Activated CD4-positive, alpha-beta T cell treated with anti-CD3 and anti-CD28 coated beads, Interleukin-2, amount 10 ng/mL, durations not matched to agents 7 days and 5 days (primary cell): ENCODE data around the gene TTC23. TPM values are rescaled to one million over a fixed set of nuclear protein-coding genes. Genes with fewer than 3 reads are reported as not detected.

ENCODE experiments used
- CTCF ChIA-PET: fragments of 350-600 bp; sonication (Branson Sonifier 250); formaldehyde crosslinking; loops from one replicate; lab custom pipeline; 2021; ENCODE audit warnings: antibody characterized with exemption; lab: Charles Lee
- POLR2A ChIA-PET: fragments of 350-600 bp; sonication (Branson Sonifier 250); formaldehyde crosslinking; loops from one replicate; lab custom pipeline; 2021; ENCODE audit warnings: antibody characterized with exemption; lab: Charles Lee
- DNase-seq: peaks from one replicate; pipeline ENCODE4 v3.0.0-alpha.2; 2020
- H3K27ac Mint-ChIP-seq: one replicate; pipeline ENCODE4 v1.8.0; 2021; ENCODE audit warnings: mild to moderate bottlenecking, moderate library complexity, mixed read lengths
- H3K27me3 Mint-ChIP-seq: one replicate; pipeline ENCODE4 v1.8.0; 2021; ENCODE audit warnings: mixed read lengths
- H3K36me3 Mint-ChIP-seq: one replicate; pipeline ENCODE4 v1.8.0; 2021; ENCODE audit warnings: low read depth, mixed read lengths
- H3K4me1 Mint-ChIP-seq: one replicate; pipeline ENCODE4 v1.8.0; 2021; ENCODE audit warnings: mixed read lengths
- H3K4me3 Mint-ChIP-seq: one replicate; pipeline ENCODE4 v1.8.0; 2021; ENCODE audit warnings: mild to moderate bottlenecking, moderate library complexity, mixed read lengths
- H3K9me3 Mint-ChIP-seq: one replicate; pipeline ENCODE4 v1.8.0; 2021; ENCODE audit warnings: mixed read lengths
- total RNA-seq, 2 experiments: library from RNA; stranded (reverse); gene quantifications; one replicate each; pipeline ENCODE4 v1.2.3, GENCODE V29; 2021

The TTC23 gene
- total RNA-seq, 2 experiments from 2014 or later = 1.6 to 3.1 TPM

DNA sequence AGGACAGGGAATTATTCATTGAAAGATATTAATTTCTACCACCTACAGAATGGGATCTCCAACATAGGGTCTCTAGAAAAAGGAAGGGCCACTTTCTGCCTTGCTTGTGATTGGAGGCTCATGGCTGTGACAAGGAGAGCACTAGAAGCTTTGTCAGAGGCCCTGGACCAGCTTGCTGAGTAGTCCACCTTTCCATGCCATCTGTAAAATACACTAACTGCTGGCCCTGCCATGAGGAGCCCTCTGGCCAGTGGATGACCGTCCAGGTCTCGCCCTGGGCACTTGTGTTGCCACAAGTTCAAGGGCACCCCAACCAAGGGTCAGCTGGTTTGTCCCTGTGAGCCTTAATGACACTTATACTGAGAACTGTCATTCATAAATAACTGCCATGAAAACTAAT, 146.1 kb downstream of the TTC23 start:
- CTCF ChIA-PET = interaction anchor here (1.1 kb wide), 1 partner anchor 30 kb away, joined by 3 read pairs; no protein-coding TSS in a partner anchor
- no peak for DNase-seq
- peaks cover 16% of the 10 kb centered on the region for H3K4me1 Mint-ChIP-seq
- no peaks in the 10 kb centered on the region for H3K36me3 Mint-ChIP-seq
- H3K27me3 Mint-ChIP-seq = peaks cover 56% of the 10 kb centered on the region
- H3K4me3 Mint-ChIP-seq = no peak overlapping the region
- no peak overlapping the region for H3K27ac Mint-ChIP-seq
- POLR2A ChIA-PET = no interaction called here
- H3K9me3 Mint-ChIP-seq = no peaks in the 10 kb centered on the region

DNA sequence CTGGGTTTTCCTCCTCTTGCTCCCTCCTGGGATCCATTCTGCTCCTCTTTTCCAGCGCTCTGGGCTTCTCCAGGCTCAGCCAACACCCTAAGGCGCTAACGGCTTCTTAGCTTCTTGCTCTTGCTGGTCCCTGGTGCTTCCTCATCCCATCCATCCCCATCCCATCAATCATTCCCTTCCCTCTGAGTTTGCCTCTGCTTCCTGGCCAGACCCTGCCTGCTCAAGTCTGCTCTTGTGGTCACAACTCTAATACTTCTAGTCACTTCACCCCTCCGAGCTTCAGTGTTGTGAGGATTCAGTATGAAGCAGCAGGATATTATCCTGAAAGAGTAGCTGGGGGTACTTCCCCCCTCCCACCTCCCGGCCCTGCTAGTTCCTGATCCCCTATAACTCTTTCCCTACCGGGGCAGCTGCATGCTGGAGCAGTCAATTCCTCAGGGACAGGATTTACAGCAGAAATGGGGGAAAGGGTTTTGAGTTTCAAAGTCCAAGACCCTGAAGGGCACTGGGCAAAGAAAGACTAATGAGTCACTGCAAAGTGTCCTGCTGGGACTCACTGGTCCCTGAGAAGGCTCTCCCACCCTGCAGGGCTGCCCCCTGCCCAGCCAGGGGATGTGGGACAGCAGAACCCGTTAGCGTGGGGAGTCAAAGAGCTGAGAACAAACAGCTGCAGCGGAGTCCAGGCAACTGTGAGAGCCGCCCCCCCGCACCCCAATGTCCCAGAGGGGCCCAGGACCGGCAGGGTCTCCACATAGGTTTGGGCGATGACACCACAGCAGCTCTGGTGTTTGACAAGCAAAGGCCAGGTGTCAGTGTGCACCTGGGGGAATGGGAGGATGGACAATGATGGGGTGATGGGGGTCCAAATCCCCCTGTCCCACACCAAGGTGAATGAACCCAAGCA, 146.8 kb downstream of the TTC23 start:
- Mint-ChIP-seq H3K27me3 (peaks cover 53% of the 10 kb centered on the region), H3K9me3 (no peaks in the 10 kb centered on the region), H3K4me3 (no peak overlapping the region), H3K27ac (no peak overlapping the region), H3K4me1 (peaks cover 16% of the 10 kb centered on the region), H3K36me3 (no peaks in the 10 kb centered on the region)
- no peak for DNase-seq
- ChIA-PET POLR2A (no interaction called here), CTCF (interaction anchor here (1.1 to 2.0 kb wide), 2 partner anchors 8 to 29 kb away, joined by 3 to 9 read pairs; no protein-coding TSS in a partner anchor)

DNA sequence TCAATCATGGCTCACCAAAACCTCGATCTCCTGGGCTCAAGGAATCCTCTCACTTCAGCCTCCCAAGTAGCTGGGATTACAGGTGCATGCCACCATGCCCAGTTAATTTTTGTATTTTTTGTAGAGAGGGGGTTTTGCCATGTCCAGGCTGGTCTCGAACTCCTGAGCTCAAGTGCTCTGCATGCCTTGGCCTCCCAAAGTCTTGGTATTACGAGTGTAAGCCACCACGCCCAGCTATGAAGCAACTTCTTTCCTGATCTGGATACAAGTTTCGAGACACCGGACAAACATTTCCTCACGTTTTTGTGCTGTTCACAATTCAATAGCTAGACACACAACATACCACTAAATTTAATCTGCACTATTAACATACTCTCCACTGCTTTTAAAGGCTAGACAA, 147.9 kb downstream of the TTC23 start:
- Mint-ChIP-seq H3K4me1 (peaks cover 10% of the 10 kb centered on the region), H3K27me3 (peaks cover 43% of the 10 kb centered on the region), H3K27ac (no peak overlapping the region), H3K4me3 (no peak overlapping the region), H3K36me3 (no peaks in the 10 kb centered on the region), H3K9me3 (no peaks in the 10 kb centered on the region)
- DNase-seq = no peak
- CTCF ChIA-PET = interaction anchor here (0.6 to 2.0 kb wide), 2 partner anchors 9 to 19 kb away, joined by 3 to 9 read pairs; no protein-coding TSS in a partner anchor
- POLR2A ChIA-PET = no interaction called here

DNA sequence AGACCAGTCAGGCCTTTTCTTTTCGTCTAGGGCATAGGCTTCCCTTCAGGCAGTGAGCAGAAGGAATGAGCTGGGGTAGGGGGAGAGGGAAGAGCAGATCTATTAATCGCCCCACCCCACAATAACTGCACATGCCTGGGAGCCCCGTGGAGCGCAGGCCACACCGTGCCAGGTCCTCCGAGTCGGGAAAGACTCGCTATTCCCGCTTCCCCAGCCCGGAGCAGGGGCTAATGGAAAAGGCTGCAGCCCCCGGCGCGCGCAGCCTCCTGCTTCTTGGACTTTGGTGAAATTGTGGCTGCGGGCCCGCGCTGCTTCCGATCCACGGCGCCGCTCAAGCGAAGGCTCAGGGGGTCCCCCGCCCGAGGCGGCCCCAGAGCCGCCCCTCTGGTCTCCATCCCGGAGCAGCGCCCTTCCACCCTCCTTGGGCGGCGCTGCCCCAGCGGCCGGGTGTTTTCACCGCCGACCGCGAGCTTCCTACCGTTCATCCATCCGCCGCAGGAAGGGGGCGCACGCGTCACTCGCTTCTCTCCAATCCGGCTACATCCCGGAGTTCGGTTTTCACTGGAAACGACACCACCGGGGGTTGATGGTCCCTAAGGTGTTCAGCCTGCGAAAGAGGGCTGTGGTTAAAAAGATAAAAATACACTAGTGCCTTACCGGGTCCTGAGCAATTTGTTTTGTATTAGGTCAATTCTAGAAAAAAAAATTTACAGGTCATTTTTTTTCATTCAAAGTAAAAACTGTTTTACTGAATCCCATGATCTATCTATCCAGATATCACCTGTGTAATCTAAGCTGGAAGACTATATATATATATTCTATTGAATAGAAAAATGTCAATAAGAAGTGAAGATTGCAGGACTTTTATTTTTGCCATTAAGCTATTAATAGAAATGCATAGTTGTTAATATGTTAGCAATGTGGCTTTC, 148.9 kb downstream of the TTC23 start:
- CTCF ChIA-PET = interaction anchor here (0.6 to 2.0 kb wide), 4 partner anchors 10 to 28 kb away, joined by 3 to 9 read pairs (median 3); no protein-coding TSS in a partner anchor
- Mint-ChIP-seq H3K4me1 (peaks cover 6% of the 10 kb centered on the region), H3K36me3 (no peaks in the 10 kb centered on the region), H3K4me3 (no peak overlapping the region), H3K27me3 (peaks cover 38% of the 10 kb centered on the region), H3K27ac (no peak overlapping the region), H3K9me3 (no peaks in the 10 kb centered on the region)
- POLR2A ChIA-PET = no interaction called here
- peak; percentile 43 for DNase-seq

DNA sequence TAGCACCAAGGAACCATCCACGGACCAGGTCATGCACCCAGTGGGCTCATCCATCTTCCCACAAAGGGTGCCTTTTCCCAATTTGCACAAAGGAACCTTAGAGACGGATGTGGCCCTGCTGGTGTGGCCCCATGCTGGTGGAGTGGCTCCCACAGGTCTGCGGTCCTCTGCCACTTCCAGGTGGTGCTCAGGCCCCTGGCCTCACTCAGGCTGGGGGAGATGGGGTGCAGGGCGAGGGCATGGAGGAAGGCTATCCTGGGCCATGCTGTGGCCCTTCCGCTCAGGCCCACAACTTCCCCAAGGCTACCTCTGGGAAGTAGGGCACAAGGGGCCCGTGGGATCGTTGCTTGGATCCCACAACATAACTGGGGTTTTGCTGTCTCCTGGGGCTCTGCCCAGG, 149.7 kb downstream of the TTC23 start:
- Mint-ChIP-seq H3K36me3 (no peaks in the 10 kb centered on the region), H3K9me3 (no peaks in the 10 kb centered on the region), H3K4me3 (no peak overlapping the region), H3K4me1 (peaks cover 6% of the 10 kb centered on the region), H3K27ac (no peak overlapping the region), H3K27me3 (peaks cover 38% of the 10 kb centered on the region)
- CTCF ChIA-PET = interaction anchor here (1.0 to 1.5 kb wide), 3 partner anchors 26 to 604 kb away, joined by 3 read pairs; no protein-coding TSS in a partner anchor
- no peak for DNase-seq
- POLR2A ChIA-PET = no interaction called here

DNA sequence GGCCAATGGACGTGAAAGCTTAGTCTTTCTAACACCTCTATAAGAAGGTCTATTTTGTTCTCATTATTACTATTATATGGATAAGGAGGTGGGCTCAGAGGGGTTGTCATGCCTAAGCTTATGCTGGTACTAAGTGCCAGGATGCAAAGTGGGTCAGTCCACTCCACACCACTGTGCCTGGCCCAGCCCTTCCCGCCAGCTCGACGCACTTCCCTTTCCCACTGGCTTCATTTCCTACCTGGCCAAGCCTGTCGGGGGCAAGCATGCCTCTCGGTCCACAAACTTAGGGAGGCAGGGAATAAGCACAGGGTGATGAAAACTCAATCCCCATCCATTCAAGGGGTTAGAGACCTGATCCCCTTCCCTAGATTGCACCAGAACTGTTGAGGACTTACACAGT, 150.4 kb downstream of the TTC23 start:
- Mint-ChIP-seq H3K4me3 (no peak overlapping the region), H3K27me3 (peaks cover 41% of the 10 kb centered on the region), H3K36me3 (no peaks in the 10 kb centered on the region), H3K27ac (no peak overlapping the region), H3K4me1 (peaks cover 6% of the 10 kb centered on the region), H3K9me3 (no peaks in the 10 kb centered on the region)
- CTCF ChIA-PET = interaction anchor here (1.1 to 1.5 kb wide), 2 partner anchors 20 to 605 kb away, joined by 3 read pairs; no protein-coding TSS in a partner anchor
- no peak for DNase-seq
- POLR2A ChIA-PET = no interaction called here

DNA sequence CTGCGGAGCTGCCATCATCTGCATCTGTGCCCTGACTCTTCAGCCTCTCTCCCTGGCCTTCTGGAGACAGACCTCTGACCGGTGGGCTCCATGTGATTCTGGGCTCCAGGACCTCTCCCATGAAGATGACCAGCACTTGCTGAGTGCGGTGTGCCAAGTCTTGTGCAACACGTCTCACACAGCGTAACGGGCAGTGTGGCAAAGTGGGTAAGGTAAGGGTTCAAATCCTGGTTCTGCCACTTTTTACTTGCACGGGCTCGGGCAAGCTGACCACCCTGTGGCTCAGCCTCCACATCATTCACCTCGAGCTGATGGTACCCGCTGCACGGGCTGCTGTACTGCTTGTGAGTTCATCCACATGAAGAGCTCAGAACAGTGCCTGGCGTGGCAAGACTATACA, 151.0 kb downstream of the TTC23 start:
- Mint-ChIP-seq H3K36me3 (no peaks in the 10 kb centered on the region), H3K4me1 (peaks cover 4% of the 10 kb centered on the region), H3K27ac (no peak overlapping the region), H3K9me3 (no peaks in the 10 kb centered on the region), H3K27me3 (peaks cover 37% of the 10 kb centered on the region), H3K4me3 (no peak overlapping the region)
- CTCF ChIA-PET = interaction anchor here (1.1 to 1.5 kb wide), 2 partner anchors 19 to 606 kb away, joined by 3 read pairs; no protein-coding TSS in a partner anchor
- no peak for DNase-seq
- POLR2A ChIA-PET = no interaction called here

DNA sequence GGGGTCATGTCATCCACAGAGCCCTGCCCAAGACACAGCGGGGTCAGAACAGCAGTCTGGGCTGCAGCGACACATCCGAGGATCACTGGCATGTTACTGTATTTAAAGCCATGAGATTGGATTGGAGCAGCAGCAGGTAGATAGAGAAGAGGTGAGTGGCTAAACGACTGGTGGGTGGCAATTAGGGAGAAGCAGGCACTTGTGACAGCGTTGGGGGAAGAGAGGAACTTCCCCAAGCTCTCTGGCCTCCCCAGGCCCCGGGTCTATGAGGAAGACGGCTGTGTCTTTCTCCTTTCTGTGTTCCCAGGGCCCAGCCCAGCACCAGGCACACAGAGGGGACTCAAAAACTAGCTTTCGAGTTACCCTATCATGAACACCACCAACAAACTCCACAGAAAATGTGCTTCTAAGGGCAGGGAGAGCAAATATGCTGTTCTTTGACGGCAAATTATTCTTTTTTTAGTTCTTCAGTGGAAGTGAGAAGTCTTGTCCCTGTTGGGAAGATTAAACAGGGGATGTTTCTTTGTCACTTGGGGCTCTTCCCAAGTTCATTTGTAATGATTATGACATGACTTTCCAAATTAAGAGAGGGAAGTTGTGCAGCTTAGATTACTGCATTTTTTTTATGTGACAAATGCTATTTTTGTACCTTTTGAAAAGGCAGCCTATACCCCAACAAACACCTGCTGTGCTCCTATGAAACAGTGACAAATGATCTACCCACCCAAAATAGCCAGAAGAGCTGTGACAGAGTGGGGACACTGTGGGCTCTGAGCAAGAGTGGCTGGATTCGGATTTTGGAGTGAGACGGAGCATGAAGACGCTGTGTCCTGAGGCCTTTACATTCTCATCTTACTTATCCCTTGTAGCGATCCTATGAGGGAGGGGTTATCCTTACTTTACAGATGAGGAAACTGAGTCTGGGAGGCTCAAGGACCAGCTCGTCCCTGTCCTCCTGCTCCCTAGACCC, 151.7 kb downstream of the TTC23 start:
- peaks cover 32% of the 10 kb centered on the region for H3K27me3 Mint-ChIP-seq
- no peak overlapping the region for H3K4me3 Mint-ChIP-seq
- no peaks in the 10 kb centered on the region for H3K36me3 Mint-ChIP-seq
- H3K27ac Mint-ChIP-seq = no peak overlapping the region
- POLR2A ChIA-PET = no interaction called here
- DNase-seq = no peak
- no peaks in the 10 kb centered on the region for H3K9me3 Mint-ChIP-seq
- CTCF ChIA-PET = interaction anchor here (1.5 kb wide), 1 partner anchor 606 kb away, joined by 3 read pairs; no protein-coding TSS in a partner anchor
- H3K4me1 Mint-ChIP-seq = peaks cover 4% of the 10 kb centered on the region

DNA sequence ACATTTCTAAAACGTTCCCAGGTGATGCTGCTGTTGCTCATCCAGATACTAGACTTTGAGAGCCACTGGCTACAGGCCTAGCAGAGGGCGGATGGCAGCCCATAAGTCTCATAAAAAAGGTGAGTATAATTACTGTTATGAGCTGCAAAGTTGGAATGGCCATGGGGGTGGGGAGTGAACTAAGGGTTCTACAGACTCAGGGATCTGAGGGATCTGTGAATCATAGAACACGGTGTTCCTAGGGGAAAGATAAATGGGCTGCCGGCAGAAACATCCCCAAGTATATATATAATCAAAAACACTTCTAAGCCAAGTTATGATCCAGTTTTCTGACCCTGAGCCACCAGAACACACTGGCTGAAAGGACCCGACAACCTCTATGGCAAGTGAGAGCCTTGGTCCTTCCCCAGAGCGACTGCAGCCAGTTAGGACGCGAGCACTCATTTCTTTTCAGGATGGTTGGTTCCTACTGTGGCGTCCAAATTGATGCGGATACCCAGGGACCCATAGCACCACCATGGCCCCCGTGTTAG, 152.4 kb downstream of the TTC23 start:
- no peak for DNase-seq
- peaks cover 4% of the 10 kb centered on the region for H3K4me1 Mint-ChIP-seq
- ChIA-PET POLR2A (no interaction called here), CTCF (no interaction called here)
- peaks cover 26% of the 10 kb centered on the region for H3K27me3 Mint-ChIP-seq
- H3K4me3 Mint-ChIP-seq = no peak overlapping the region
- H3K9me3 Mint-ChIP-seq = no peaks in the 10 kb centered on the region
- no peak overlapping the region for H3K27ac Mint-ChIP-seq
- H3K36me3 Mint-ChIP-seq = no peaks in the 10 kb centered on the region

DNA sequence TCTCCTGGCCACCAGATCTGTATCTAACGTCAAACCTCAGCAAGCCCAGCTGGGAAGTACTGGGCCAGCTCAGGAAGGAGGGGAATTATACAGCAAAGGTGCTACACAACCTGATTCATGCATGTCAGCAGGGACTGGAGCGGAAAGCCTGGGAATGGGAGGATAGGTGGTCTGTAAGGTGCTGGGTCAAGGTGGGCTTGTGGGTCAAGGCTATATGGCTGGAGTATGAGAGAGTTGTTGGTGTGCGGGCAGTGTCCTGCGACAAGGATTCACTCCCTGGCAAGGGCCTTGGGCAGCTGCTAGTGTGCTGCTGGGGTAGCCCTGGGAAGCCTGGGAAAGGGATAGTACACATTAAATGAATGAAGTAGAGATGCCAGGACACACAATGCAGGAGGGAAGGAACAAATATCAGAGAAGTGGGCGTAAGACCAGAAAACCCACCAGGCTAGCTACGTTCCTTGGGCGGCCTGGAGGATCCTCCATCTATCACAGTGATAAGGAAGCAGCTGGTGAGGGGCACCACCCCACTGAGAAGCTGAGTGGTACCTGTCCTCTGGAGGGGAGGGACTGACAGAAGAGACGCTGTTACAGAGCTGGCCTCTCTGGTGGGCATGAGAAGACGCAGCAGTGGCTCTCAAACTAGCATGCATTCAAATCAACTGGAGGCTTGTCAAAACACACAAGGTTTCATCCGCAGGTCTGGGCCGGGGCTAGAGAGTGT, 153.0 kb downstream of the TTC23 start:
- no peaks in the 10 kb centered on the region for H3K36me3 Mint-ChIP-seq
- CTCF ChIA-PET = no interaction called here
- no peak for DNase-seq
- H3K27me3 Mint-ChIP-seq = peaks cover 20% of the 10 kb centered on the region
- H3K4me1 Mint-ChIP-seq = peaks cover 4% of the 10 kb centered on the region
- H3K9me3 Mint-ChIP-seq = no peaks in the 10 kb centered on the region
- POLR2A ChIA-PET = no interaction called here
- H3K4me3 Mint-ChIP-seq = no peak overlapping the region
- no peak overlapping the region for H3K27ac Mint-ChIP-seq

DNA sequence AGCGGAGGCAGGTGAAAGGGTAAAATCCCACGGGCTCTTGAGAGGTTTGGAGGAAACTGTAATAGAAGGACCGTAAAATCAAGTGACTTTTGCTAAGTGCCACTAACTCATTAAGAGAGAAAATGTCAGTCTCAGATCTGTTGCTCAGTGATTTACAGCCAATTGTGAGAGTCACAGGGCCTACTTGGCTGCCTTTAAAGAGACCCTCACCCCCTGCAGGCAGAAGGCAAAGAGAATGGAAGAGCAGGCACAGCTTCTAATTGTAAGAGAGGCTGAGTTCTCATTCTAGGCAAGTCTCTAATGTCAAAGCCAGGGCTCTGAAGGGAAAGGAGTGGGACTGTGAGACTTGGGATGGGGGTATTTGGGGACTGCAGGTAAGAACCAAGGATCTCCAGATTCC, 153.8 kb downstream of the TTC23 start:
- ChIA-PET POLR2A (no interaction called here), CTCF (no interaction called here)
- H3K27me3 Mint-ChIP-seq = peaks cover 18% of the 10 kb centered on the region
- H3K4me1 Mint-ChIP-seq = peaks cover 3% of the 10 kb centered on the region
- DNase-seq = no peak
- no peak overlapping the region for H3K27ac Mint-ChIP-seq
- no peaks in the 10 kb centered on the region for H3K9me3 Mint-ChIP-seq
- no peaks in the 10 kb centered on the region for H3K36me3 Mint-ChIP-seq
- no peak overlapping the region for H3K4me3 Mint-ChIP-seq
